ENCODE data around the gene RSL1D1.
"Not testable (repeated sequence)": the region's sequence is repeated elsewhere in the genome, so short reads cannot be mapped to it uniquely, and the experiment has no call there.

RSL1D1 gene

GRCh38 chr16:11843861-11844260 is 7.5 kb downstream of the RSL1D1 start:
- DNase-seq (ENCODE audit: low read depth in 2 of 2) = no peak

GRCh38 chr16:11843206-11843605 is 8.1 kb downstream of the RSL1D1 start:
- DNase-seq (ENCODE audit: low read depth in 2 of 2) = no peak

GRCh38 chr16:11841026-11841425 is 10.3 kb downstream of the RSL1D1 start:
- DNase-seq (ENCODE audit: low read depth in 2 of 2) = no peak

GRCh38 chr16:11836650-11837244 is 14.6 kb downstream of the RSL1D1 start:
- DNase-seq (ENCODE audit: low read depth in 2 of 2) = peak; percentile 88 to 91

- peak; percentile 54 to 62 for DNase-seq (ENCODE audit: low read depth in 2 of 2)
These were observed 15.3 kb downstream of the RSL1D1 start for GRCh38 chr16:11835891-11836649.

- no peak for DNase-seq (ENCODE audit: low read depth in 2 of 2)
These were observed 16.0 kb downstream of the RSL1D1 start for GRCh38 chr16:11835309-11835708.

GRCh38 chr16:11833951-11834695 is 17.2 kb downstream of the RSL1D1 start:
- DNase-seq (ENCODE audit: low read depth in 2 of 2) = no peak

GRCh38 chr16:11828696-11829095 is 22.6 kb downstream of the RSL1D1 start:
- DNase-seq (ENCODE audit: low read depth in 2 of 2) = no peak

GRCh38 chr16:11825520-11826165 is 25.7 kb downstream of the RSL1D1 start:
- DNase-seq (ENCODE audit: low read depth in 2 of 2) = not testable (repeated sequence)

GRCh38 chr16:11824362-11824761 is 27.0 kb downstream of the RSL1D1 start:
- no peak for DNase-seq (ENCODE audit: low read depth in 2 of 2)

- not testable (repeated sequence) for DNase-seq (ENCODE audit: low read depth in 2 of 2)
These were observed 27.7 kb downstream of the RSL1D1 start for GRCh38 chr16:11823645-11824044.

- no peak for DNase-seq (ENCODE audit: low read depth in 2 of 2)
These were observed 31.5 kb downstream of the RSL1D1 start for GRCh38 chr16:11819798-11820197.

GRCh38 chr16:11818970-11819369 is 32.4 kb downstream of the RSL1D1 start:
- DNase-seq (ENCODE audit: low read depth in 2 of 2) = not testable (repeated sequence)

- DNase-seq (ENCODE audit: low read depth in 2 of 2) = no peak
These were observed 35.2 kb downstream of the RSL1D1 start for GRCh38 chr16:11816123-11816522.

- DNase-seq (ENCODE audit: low read depth in 2 of 2) = not testable (repeated sequence)
These were observed 36.5 kb downstream of the RSL1D1 start for GRCh38 chr16:11814800-11815199.

- peak; percentile 58 to 66 for DNase-seq (ENCODE audit: low read depth in 2 of 2)
These were observed 44.6 kb downstream of the RSL1D1 start for GRCh38 chr16:11806721-11807120.

- DNase-seq (ENCODE audit: low read depth in 2 of 2) = no peak
These were observed 45.8 kb downstream of the RSL1D1 start for GRCh38 chr16:11805556-11805955.

GRCh38 chr16:11801481-11802021 is 49.8 kb downstream of the RSL1D1 start:
- no peak for DNase-seq (ENCODE audit: low read depth in 2 of 2)

GRCh38 chr16:11800382-11800718 is 51.0 kb downstream of the RSL1D1 start:
- DNase-seq (ENCODE audit: low read depth in 2 of 2) = no peak

GRCh38 chr16:11799509-11800381 is 51.6 kb downstream of the RSL1D1 start:
- no peak for DNase-seq (ENCODE audit: low read depth in 2 of 2)

GRCh38 chr16:11799017-11799381 is 52.3 kb downstream of the RSL1D1 start:
- DNase-seq (ENCODE audit: low read depth in 2 of 2) = no peak
